K562 (cell line): ENCODE data around the gene BRINP1. TPM values are rescaled to one million over a fixed set of nuclear protein-coding genes. Genes with fewer than 3 reads are reported as not detected.

Source experiments
- BHLHE40 ChIP-seq: IDR thresholded peaks from 2 replicates; pipeline ENCODE4 v1.6.1; 2011; ENCODE audit warnings: low read length, improper control_type of control experiment
- BRD9 ChIP-seq: fragments of 450-650 bp; IDR thresholded peaks from 2 replicates; pipeline ENCODE4 v1.6.1; 2018; ENCODE audit warnings: low read depth; ENCODE audit not compliant: partially characterized antibody
- HDAC2 ChIP-seq: fragments of 450-650 bp; IDR thresholded peaks from 2 replicates; pipeline ENCODE4 v1.6.1; 2016; ENCODE audit warnings: mild to moderate bottlenecking
- KAT7 ChIP-seq: sonication (generic); formaldehyde crosslinking; IDR thresholded peaks from 2 replicates; pipeline ENCODE4 v1.8.0; 2022; ENCODE audit warnings: missing genetic modification reagents, mild to moderate bottlenecking, borderline replicate concordance
- MTF1 ChIP-seq: fragments of 250-450 bp; sonication (Bioruptor Pico); IDR thresholded peaks from 2 replicates; pipeline ENCODE4 v1.9.0; 2021; ENCODE audit warnings: moderate library complexity, mild to moderate bottlenecking, inconsistent platforms, borderline replicate concordance
- ZNF232 ChIP-seq: sonication (generic); formaldehyde crosslinking; IDR thresholded peaks from 2 replicates; pipeline ENCODE4 v1.8.0; 2022; ENCODE audit warnings: mild to moderate bottlenecking, missing genetic modification reagents
- ZNF407 ChIP-seq: fragments of 450-650 bp; IDR thresholded peaks from 2 replicates; pipeline ENCODE4 v1.6.1; 2016; ENCODE audit warnings: low read depth
- polyA plus RNA-seq, 8 experiments: library from polyadenylated mRNA; depleted of rRNA in 4 of 8; stranded (reverse) in 5 of 8; unstranded in 3 of 8; fragments of >200 nt; fragmentation: Nextera tagmentation in 2 of 8; fragmentation: Illumina TruSeq in 1 of 8; extraction: Ambion mirVana in 2 of 8; extraction: Trizol in 1 of 8; gene quantifications; 2 replicates each; pipeline versions ENCODE4 v1.2.1 to v1.2.3, GENCODE V29; 2011 to 2014; ENCODE audit warnings: inconsistent platforms in 1 of 8, missing spikeins in 1 of 8
- total RNA-seq, 7 experiments: library from RNA; depleted of rRNA in 6 of 7; stranded (reverse); fragments of >200 nt in 6 of 7; fragmentation: Illumina TruSeq in 2 of 7; extraction: Trizol in 2 of 7; gene quantifications; 2 replicates each; pipeline versions ENCODE4 v1.2.1 to v1.2.3, GENCODE V29; 2011 to 2021; ENCODE audit warnings: low replicate concordance in 1 of 7
- TF ChIP-seq, protein P1 (sequence below): fragments of 250-450 bp; sonication (Bioruptor Pico); IDR thresholded peaks from 2 replicates; pipeline ENCODE4 v1.8.0; 2021; ENCODE audit warnings: moderate library complexity, mild to moderate bottlenecking, inconsistent platforms
- TF ChIP-seq, protein P2 (sequence below): fragments of 450-650 bp; formaldehyde crosslinking; conservative IDR thresholded peaks from 2 replicates; pipeline ENCODE4 v1.4.0; 2022; ENCODE audit warnings: mild to moderate bottlenecking, missing genetic modification characterization

BRINP1 gene
- total and polyA plus RNA-seq, 9 of the 15 experiments (the other 6 are each of a cell fraction or from before 2014, with no cell fraction given): not detected

GRCh38 chr9:119126040-119126439 is 243.2 kb downstream of the BRINP1 start (continued):
- no peak for TF ChIP-seq ZNF407
- TF ChIP-seq MTF1 (CRISPR knock-in tag): no peak
- TF ChIP-seq HDAC2: no peak
- TF ChIP-seq KAT7 (CRISPR knock-in tag): no peak
- TF ChIP-seq BRD9: no peak
- TF ChIP-seq, protein P1, sequence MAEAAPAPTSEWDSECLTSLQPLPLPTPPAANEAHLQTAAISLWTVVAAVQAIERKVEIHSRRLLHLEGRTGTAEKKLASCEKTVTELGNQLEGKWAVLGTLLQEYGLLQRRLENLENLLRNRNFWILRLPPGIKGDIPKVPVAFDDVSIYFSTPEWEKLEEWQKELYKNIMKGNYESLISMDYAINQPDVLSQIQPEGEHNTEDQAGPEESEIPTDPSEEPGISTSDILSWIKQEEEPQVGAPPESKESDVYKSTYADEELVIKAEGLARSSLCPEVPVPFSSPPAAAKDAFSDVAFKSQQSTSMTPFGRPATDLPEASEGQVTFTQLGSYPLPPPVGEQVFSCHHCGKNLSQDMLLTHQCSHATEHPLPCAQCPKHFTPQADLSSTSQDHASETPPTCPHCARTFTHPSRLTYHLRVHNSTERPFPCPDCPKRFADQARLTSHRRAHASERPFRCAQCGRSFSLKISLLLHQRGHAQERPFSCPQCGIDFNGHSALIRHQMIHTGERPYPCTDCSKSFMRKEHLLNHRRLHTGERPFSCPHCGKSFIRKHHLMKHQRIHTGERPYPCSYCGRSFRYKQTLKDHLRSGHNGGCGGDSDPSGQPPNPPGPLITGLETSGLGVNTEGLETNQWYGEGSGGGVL (CRISPR knock-in tag): no peak
- no peak for TF ChIP-seq ZNF232 (CRISPR knock-in tag)
- TF ChIP-seq BHLHE40: no peak
- TF ChIP-seq, protein P2, sequence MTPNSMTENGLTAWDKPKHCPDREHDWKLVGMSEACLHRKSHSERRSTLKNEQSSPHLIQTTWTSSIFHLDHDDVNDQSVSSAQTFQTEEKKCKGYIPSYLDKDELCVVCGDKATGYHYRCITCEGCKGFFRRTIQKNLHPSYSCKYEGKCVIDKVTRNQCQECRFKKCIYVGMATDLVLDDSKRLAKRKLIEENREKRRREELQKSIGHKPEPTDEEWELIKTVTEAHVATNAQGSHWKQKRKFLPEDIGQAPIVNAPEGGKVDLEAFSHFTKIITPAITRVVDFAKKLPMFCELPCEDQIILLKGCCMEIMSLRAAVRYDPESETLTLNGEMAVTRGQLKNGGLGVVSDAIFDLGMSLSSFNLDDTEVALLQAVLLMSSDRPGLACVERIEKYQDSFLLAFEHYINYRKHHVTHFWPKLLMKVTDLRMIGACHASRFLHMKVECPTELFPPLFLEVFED (CRISPR knock-in tag): no peak
